ENCODE measurements around the gene RETSAT.

RETSAT gene

DNA sequence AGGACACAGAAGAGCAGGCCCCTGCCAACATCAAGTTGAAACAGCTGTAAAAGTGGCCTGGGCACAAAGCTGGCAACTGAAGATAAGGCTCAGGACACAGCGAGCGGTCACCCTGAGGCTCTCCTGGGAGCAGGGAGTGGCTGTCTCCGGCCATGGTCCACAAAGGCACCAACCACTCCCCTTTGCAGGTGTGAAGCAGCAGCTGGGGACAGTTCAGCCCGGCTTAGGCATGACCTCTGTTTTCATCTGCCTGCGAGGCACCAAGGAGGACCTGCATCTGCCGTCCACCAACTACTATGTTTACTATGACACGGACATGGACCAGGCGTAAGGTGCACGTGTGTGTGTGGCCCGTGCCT, 39.5 kb downstream of the RETSAT start:
- no peak for DNase-seq (ENCODE audit: low read depth)
- TF ChIP-seq, protein P1, sequence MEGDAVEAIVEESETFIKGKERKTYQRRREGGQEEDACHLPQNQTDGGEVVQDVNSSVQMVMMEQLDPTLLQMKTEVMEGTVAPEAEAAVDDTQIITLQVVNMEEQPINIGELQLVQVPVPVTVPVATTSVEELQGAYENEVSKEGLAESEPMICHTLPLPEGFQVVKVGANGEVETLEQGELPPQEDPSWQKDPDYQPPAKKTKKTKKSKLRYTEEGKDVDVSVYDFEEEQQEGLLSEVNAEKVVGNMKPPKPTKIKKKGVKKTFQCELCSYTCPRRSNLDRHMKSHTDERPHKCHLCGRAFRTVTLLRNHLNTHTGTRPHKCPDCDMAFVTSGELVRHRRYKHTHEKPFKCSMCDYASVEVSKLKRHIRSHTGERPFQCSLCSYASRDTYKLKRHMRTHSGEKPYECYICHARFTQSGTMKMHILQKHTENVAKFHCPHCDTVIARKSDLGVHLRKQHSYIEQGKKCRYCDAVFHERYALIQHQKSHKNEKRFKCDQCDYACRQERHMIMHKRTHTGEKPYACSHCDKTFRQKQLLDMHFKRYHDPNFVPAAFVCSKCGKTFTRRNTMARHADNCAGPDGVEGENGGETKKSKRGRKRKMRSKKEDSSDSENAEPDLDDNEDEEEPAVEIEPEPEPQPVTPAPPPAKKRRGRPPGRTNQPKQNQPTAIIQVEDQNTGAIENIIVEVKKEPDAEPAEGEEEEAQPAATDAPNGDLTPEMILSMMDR (IDR thresholded peaks at IDR 0.05; ENCODE audit: insufficient read depth, low read depth, low read length, missing control alignments), result no peak
- no peak overlapping the region for H3K4me3 ChIP-seq (ENCODE audit: low read depth, low read length)

DNA sequence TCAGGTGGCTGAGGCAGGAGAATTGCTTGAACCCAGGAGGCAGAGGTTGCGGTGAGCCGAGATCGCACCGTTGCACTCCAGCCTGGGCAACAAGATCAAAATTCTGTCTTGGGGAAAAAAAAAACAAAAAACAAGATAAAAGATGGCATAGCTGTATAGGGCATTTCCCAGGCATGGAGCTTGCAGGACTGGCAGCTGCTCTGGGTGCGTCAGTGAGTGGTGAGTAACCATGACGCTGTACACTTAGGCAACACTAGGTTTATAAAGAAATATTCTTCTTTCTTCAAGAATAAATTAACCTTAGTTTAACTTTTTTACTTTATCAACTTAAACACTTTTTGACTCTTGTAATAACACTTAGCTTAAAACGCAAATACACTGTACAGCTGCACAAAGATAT, 41.9 kb downstream of the RETSAT start:
- no peak overlapping the region for H3K4me3 ChIP-seq (ENCODE audit: low read depth, low read length)
- TF ChIP-seq, protein P1 (IDR thresholded peaks at IDR 0.05; ENCODE audit: insufficient read depth, low read depth, low read length, missing control alignments), result no peak
- DNase-seq (ENCODE audit: low read depth), result no peak

DNA sequence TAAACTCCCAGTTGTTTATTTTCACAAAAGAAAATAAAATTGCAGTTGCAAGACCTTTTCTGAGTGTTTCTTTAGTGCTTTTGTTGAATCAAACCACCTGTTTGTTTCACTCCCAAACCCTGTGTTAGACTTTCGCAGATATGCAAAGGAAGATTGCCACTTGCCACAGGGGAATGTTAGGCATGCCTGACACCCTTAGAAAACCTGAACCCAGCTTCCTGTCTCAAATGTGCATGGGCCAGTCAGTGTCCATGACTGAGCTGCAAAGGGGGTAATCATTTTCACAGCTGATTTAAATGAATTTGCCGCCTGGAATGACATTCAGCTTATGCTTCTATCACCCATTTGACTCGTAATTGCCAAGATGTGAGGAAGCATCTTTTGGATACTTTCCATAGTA, 44.0 kb downstream of the RETSAT start:
- no peak overlapping the region for H3K4me3 ChIP-seq (ENCODE audit: low read depth, low read length)
- DNase-seq (ENCODE audit: low read depth), result peak; percentile 51
- TF ChIP-seq, protein P1 (IDR thresholded peaks at IDR 0.05; ENCODE audit: insufficient read depth, low read depth, low read length, missing control alignments), result no peak

DNA sequence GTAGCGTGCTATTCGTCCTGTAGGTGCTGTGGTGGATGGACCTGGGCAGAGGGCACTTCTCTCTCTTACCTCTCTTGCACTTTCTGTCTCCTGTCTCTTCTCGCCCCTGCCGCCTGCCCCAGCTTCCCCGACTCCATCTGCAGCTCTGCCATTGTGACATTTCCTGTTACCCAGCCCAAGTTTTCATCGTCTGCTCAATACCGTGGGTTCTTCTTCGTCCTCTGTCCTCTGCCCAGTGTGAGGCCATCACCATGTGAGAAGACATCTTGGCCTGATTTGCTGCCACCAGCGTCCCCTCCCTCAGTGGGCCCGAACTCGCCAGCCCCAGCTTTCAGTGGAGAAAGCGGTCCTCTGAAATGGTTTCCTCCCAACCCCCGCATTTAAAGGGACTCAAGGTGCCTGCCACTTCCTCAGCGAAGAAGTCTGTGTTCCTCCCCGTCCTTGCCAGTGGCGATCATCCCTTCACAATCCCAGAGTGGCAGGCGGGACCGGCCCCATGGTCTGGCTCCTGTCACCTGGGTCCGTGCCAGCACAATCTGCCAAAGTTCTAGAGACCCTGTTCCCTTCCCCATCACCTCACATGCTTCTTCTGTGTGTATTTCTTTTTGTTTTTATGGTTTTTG, 44.5 kb downstream of the RETSAT start:
- no peak for DNase-seq (ENCODE audit: low read depth)
- TF ChIP-seq, protein P1 (IDR thresholded peaks at IDR 0.05; ENCODE audit: insufficient read depth, low read depth, low read length, missing control alignments), result no peak
- no peak overlapping the region for H3K4me3 ChIP-seq (ENCODE audit: low read depth, low read length)

DNA sequence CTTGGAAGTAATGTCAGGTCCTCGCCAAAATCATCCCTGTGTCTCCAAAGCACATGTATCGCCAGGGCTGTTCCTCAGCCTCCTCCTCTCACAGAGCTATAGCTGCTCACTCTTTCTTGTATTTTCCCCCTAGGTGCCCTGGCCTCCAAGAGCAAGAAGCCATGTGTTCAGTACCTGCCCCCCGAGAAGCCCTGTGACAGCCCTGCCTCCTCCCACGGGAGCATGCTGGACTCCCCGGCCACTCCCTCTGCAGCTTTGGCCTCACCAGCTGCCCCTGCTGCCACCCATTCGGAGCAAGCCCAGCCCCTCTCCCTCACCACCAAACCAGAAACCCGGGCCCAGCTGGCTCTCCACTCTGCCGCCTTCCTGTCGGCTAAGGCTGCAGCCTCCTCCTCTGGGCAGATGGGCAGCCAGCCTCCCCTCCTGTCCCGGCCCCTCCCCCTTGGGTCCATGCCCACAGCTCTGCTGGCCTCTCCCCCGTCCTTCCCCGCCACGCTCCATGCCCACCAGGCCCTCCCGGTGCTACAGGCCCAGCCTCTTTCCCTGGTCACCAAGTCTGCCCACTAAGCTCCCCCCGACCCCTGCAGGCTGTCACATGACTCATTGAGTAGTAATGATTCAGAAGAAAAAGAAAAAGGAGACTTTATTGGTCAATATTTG, 45.3 kb downstream of the RETSAT start:
- peak; percentile 26 for DNase-seq (ENCODE audit: low read depth)
- H3K4me3 ChIP-seq (ENCODE audit: low read depth, low read length), result no peak overlapping the region
- TF ChIP-seq, protein P1 (IDR thresholded peaks at IDR 0.05; ENCODE audit: insufficient read depth, low read depth, low read length, missing control alignments), result no peak

DNA sequence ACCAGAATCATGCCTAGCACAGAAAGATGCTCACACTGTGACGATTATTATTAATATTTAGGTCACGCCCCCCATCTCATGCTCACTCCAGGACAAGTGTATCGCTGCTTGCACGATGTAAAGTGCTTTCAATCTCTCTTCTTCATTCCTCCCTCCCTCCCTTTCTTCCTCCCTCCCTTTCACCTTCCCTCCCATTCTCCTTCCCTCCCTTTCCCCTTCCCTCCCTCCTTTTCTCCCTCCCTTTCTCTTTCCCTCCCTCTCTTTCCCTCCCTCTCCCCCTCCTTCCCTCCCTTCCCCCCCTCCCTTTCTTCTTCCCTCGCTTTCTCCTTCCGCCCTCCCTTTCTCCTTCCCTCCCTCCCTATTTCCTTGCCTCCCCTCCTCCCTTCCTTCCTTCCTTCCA, 46.1 kb downstream of the RETSAT start:
- TF ChIP-seq, protein P1 (IDR thresholded peaks at IDR 0.05; ENCODE audit: insufficient read depth, low read depth, low read length, missing control alignments), result no peak
- DNase-seq (ENCODE audit: low read depth), result no peak
- H3K4me3 ChIP-seq (ENCODE audit: low read depth, low read length), result no peak overlapping the region

DNA sequence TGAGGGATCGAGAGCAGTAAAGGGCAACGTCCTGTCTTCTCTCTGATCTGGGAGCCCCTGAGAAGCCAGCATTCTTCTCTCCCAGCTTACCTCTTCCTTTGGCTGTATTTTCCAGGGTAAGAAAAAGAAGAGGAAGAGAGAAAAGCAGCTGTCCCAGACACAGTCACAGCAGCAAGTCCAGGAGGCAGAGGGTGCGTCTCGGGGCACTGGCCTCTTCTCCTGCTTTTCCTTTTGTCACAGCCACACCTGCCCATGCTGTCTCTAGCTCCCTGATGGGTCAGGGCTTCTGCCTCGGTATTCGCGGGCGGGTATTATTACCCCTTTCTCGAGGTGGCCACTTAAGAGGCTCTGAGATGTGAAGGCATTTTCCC, 46.8 kb downstream of the RETSAT start:
- no peak overlapping the region for H3K4me3 ChIP-seq (ENCODE audit: low read depth, low read length)
- TF ChIP-seq, protein P1 (IDR thresholded peaks at IDR 0.05; ENCODE audit: insufficient read depth, low read depth, low read length, missing control alignments), result no peak
- no peak for DNase-seq (ENCODE audit: low read depth)

Measured in GM12865 (cell line).